Kidney (tissue), 14 donors: ENCODE results near the gene SLC11A1. TPM values are rescaled to one million over a fixed set of nuclear protein-coding genes. Genes with fewer than 3 reads are reported as not detected.

Experiments
- DNase-seq, 5 donors: peaks; one replicate each; pipeline ENCODE4 v3.0.0-alpha.2; 2013 to 2020
- FAIRE-seq: peaks from 2 replicates; lab custom pipeline; 2012; peaks lifted over from hg19 to GRCh38; lab: Jason Lieb, UNC
- H3K27ac ChIP-seq, 2 donors: one replicate each; pipeline ENCODE4 v1.7.0; 2013; ENCODE audit warnings: low read depth in 2 of 2, low read length in 2 of 2, inconsistent platforms in 1 of 2
- H3K27me3 ChIP-seq: one replicate; pipeline ENCODE4 v1.7.1; 2013; ENCODE audit warnings: low read length, inconsistent platforms; ENCODE audit not compliant: control insufficient read depth, insufficient read depth
- H3K36me3 ChIP-seq, 3 donors: one replicate each; pipeline versions ENCODE4 v1.7.0 to v1.7.1; 2013; ENCODE audit warnings: low read length in 3 of 3, control low read depth in 1 of 3, inconsistent platforms in 1 of 3; ENCODE audit not compliant: insufficient read depth in 3 of 3, control insufficient read depth in 2 of 3
- H3K4me1 ChIP-seq, 3 donors: one replicate each; pipeline versions ENCODE4 v1.7.0 to v1.7.1; 2013; ENCODE audit warnings: low read length in 3 of 3, inconsistent platforms in 1 of 3, low read depth in 1 of 3; ENCODE audit not compliant: control insufficient read depth in 2 of 3, insufficient read depth in 2 of 3
- H3K4me3 ChIP-seq, 3 donors: one replicate each; pipeline versions ENCODE4 v1.7.0 to v1.8.1; 2013; ENCODE audit warnings: low read length in 3 of 3, control low read depth in 1 of 3, inconsistent platforms in 1 of 3
- H3K9ac ChIP-seq, 3 donors: one replicate each; pipeline versions ENCODE4 v1.7.0 to v1.7.1; 2013; ENCODE audit warnings: low read length in 3 of 3, control low read depth in 1 of 3, inconsistent platforms in 1 of 3
- H3K9me3 ChIP-seq, 3 donors: one replicate each; pipeline versions ENCODE4 v1.7.0 to v1.7.1; 2013; ENCODE audit warnings: low read length in 3 of 3, control low read depth in 1 of 3, inconsistent platforms in 1 of 3; ENCODE audit not compliant: control insufficient read depth in 2 of 3, insufficient read depth in 1 of 3
- CTCF ChIP-seq: IDR thresholded peaks from 3 replicates; pipeline ENCODE4 v1.5.1; 2012; ENCODE audit warnings: mild to moderate bottlenecking, moderate library complexity, borderline replicate concordance; ENCODE audit not compliant: insufficient read depth; ENCODE audit errors: extremely low read depth
- intact Hi-C: fragments of 100-400 bp; cut with DNase I; formaldehyde crosslinking; loops from one replicate; pipeline ENCODE4 v1.11.1; 2022
- polyA plus RNA-seq: library from polyadenylated mRNA; stranded (reverse); fragments of 350-450 nt; fragmentation: Illumina TruSeq; extraction: RNeasy Lipid Tissue Mini Kit (QIAGEN cat#74804); gene quantifications from one replicate; pipeline ENCODE4 v1.2.3, GENCODE V29; 2014; ENCODE audit warnings: low read depth, low replicate concordance; ENCODE audit not compliant: insufficient read depth
- total RNA-seq: library from RNA; stranded (reverse); fragmentation: NEBNext Ultra II Directional; extraction: Animal tissue kit (Norgen Biotek cat#: 25700); gene quantifications from one replicate; pipeline ENCODE4 v1.2.1, GENCODE V29; 2021
- donor health status: control.
- donor health status: control.
- donor health status: control.
- donor health status: control.
- donor health status: control.
- donor health status: DM: yes; HTN: yes; CAD: no.
- donor health status: Normal renal cell carcinoma (clear cell type).

The SLC11A1 gene
- total and polyA plus RNA-seq, 2 donors from 2014 or later = 1.2 to 37.6 TPM

GRCh38 chr2:218386505-218387368 lies 4.7 kb downstream of the SLC11A1 start:
- intact Hi-C loops = no loop called here
- Histone ChIP-seq H3K27ac (peak overlapping the region; percentile 69 to 81), H3K4me3 (peak overlapping the region in 2 of 3 donors; percentile 54 to 66), H3K4me1 (peaks cover 0 to 7% (median 7%) of the 10 kb centered on the region in 3 donors), H3K9ac (peak overlapping the region in 1 of 3 donors; percentile 61), H3K9me3 (no peaks in the 10 kb centered on the region), H3K27me3 (no peaks in the 10 kb centered on the region), H3K36me3 (no peaks in the 10 kb centered on the region)
- DNase-seq = peak in 2 of 5 donors; percentile 50 to 68
- FAIRE-seq = no peak
- TF ChIP-seq CTCF = no peak

GRCh38 chr2:218387369-218388194 lies 5.5 kb downstream of the SLC11A1 start:
- no peak for TF ChIP-seq CTCF
- Histone ChIP-seq H3K36me3 (no peaks in the 10 kb centered on the region), H3K9me3 (no peaks in the 10 kb centered on the region), H3K27ac (peak overlapping the region; percentile 69 to 81), H3K4me3 (peak overlapping the region; percentile 44 to 66 (median 54)), H3K27me3 (no peaks in the 10 kb centered on the region), H3K9ac (peak overlapping the region in 2 of 3 donors; percentile 26 to 61), H3K4me1 (peaks cover 0 to 7% (median 7%) of the 10 kb centered on the region in 3 donors)
- DNase-seq (peak; percentile 83 to 94 (median 91)), FAIRE-seq (no peak)
- intact Hi-C loops = no loop called here

- H3K9me3 ChIP-seq = no peaks in the 10 kb centered on the region
- peaks cover 0 to 7% (median 7%) of the 10 kb centered on the region in 3 donors for H3K4me1 ChIP-seq
- peak in 1 of 5 donors; percentile 40 for DNase-seq
- no peaks in the 10 kb centered on the region for H3K36me3 ChIP-seq
- H3K27me3 ChIP-seq = no peaks in the 10 kb centered on the region
- H3K9ac ChIP-seq = no peak overlapping the region
- intact Hi-C loops = loop anchor here (10.0 kb wide), 1 partner anchor 95 kb away; the partner anchor contains the start of gene TMBIM1
- TF ChIP-seq CTCF = no peak
- H3K4me3 ChIP-seq = no peak overlapping the region
- no peak for FAIRE-seq
- no peak overlapping the region for H3K27ac ChIP-seq
These were observed 7.5 kb downstream of the SLC11A1 start for GRCh38 chr2:218389333-218390150.
